COLO829 (cell line): Measurements from ENCODE around the gene GDF2.
A peak's percentile ranks its signal among the peaks of the same experiment; 100 is the strongest.

Source experiments
- DNase-seq: peaks from one replicate; pipeline ENCODE4 v3.0.0; 2012; ENCODE audit warnings: low spot score

Gene GDF2

DNA sequence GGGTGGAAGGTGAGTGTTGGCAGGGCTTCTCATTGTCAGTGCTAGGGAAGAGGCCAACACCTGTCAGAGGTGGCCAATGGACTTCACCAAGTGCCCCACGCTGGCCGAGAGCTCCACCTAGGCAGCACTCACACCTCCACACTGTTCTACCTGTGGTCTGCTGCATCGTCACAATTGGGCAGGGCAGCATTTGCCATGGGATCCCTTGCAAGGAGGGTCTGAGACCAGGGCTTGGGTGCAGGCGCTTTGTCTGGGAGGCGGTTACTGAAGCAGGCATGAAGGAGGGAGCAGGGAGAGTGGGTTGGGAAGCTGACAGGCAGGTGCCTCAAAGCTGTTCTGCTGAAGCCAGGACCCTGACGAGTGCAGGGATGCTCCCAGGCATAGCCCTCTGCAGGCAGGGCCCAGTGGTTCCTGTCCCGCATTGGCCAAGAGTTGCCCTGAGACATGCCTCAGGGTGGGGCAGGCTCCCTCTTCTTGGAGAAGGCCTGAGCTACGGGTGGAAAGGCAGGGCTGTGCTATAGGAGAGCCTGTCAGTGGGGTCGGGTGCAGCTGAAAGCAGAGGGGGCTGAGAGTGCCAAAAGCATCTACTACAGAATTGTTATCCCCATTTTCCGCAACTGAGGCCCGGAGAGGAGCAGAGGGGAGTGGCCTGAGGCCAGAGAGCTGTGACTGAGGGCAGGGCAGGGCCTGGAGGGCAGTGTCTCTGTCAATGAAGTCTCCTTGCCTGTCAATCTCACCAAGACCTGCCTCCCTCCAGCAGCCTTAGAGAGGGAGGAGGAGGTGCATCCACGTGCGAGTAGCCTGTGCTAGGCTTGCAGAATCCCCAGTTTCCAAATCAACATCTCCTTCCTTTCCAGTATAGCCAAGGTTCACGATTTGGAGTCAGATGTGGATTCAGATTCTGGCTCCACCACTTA lies 29.9 kb downstream of the GDF2 start:
- DNase-seq = no peak

DNA sequence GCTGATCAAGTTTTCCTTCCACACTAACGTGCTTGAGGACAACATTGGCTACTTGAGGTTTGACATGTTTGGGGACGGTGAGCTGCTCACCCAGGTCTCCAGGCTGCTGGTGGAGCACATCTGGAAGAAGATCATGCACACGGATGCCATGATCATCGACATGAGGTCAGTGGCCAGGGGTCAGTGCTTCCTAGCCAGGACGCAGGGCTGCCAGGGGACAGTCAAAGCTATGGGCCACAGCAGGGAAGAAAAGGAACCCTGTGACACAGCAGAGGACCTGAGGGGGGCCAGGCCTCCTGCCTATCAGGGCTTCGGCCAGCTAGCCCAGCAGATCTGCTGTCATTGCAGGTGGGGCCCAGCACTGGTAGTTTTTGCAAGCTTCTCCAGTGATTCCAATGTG lies 31.1 kb downstream of the GDF2 start:
- DNase-seq = no peak

DNA sequence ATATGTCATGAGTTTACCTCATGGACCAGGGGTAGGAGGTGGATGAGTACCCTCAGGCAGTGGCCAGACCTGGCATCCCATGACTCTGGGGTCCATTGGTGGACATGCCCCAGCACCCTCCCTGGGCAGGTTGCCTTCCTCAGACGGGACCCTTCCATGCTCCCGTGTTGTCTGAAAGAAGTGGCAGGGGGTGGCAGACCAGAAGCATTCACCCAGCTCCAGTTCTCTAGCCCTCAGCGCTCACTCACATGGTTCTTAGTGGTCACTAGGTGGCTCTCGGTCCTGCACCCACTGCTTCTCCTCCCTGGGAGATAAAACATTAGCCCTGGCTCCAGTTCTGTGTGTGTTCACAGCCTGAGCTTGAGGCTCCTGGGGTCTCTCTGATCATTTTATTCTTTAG lies 31.9 kb downstream of the GDF2 start:
- no peak for DNase-seq

DNA sequence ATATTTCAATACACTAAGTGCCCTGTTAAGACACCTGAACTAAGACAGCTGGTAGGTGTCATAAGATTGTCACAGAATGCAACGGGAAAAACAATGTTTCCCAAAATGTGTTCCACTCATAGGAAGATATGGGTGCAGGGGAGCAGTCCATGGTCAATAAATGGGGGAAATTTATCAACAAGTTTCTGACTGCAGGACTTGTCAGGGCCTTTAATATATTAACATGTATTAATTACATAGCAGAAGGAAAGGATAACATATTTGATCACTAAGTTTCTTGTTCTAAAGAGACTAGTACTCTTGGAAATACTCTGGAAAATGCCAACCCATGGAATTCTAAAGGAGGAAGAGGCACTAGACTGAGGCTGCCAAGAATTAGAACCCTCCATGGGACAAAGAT lies 32.6 kb downstream of the GDF2 start:
- no peak for DNase-seq

DNA sequence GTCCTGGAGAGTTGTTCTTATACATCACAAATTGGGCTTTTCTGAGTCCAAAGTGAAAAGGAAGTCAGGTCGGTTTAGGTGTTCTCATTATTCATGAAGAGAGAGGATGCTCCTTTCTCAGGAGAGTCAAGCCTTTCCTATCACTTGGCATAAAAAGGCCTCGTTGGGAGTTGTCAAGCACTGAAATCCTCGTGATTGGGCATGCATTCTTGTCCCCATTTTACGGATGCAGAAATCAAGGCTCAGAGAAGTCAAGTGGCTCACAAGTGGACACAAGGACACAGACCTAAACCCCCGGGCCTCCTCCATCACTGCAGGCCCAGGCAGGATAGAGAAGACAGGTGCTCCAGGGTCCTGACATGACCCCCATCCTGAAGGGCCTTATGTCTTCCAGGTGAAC lies 34.5 kb downstream of the GDF2 start:
- DNase-seq = no peak

DNA sequence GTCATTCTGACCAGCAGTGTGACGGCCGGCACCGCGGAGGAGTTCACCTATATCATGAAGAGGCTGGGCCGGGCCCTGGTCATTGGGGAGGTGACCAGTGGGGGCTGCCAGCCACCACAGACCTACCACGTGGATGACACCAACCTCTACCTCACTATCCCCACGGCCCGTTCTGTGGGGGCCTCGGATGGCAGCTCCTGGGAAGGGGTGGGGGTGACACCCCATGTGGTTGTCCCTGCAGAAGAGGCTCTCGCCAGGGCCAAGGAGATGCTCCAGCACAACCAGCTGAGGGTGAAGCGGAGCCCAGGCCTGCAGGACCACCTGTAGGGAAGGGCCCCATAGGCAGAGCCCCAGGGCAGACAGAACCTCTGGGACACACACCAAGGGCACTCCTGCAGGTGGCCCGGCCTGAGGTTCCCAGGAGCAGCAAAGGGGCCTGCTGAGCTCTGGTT lies 34.9 kb downstream of the GDF2 start:
- no peak for DNase-seq

DNA sequence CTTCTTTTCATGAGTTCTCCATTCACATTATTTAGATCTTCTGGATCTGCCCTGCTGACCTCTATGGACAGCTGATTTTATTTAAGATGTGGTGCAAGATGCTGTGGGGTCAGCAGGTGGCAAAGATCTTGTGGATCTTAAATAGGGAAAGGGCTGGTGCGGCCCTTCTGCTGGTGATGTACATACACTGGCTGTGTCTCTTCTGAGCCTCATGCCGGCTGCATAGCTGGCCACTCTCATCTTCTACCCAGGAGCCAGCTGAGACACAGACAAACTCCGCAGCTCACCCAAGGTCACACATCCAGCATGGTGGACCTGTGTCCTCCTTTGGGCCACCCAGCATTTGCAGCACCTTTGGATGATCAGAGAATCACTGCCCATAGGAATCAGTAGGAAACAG lies 35.7 kb downstream of the GDF2 start:
- DNase-seq = no peak

DNA sequence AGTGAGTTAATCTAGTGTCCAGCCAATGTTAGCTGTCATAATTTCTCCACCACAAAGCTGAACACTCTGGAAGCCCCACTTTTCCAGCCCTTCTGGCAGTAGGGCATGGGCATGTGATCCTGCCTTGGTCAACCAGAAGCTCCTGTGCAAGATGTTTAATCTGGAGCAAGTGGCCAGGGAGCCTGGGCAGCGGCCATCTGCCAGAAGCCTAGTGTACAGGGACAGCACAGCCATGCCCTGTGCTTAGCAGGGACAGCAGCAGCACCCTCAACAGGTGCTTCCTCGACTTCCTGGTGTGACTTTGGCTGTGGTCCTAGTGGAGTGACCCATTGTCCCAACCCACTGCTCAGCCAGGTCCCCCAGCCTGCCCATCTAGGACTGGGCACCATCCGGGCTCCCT lies 36.2 kb downstream of the GDF2 start:
- no peak for DNase-seq

DNA sequence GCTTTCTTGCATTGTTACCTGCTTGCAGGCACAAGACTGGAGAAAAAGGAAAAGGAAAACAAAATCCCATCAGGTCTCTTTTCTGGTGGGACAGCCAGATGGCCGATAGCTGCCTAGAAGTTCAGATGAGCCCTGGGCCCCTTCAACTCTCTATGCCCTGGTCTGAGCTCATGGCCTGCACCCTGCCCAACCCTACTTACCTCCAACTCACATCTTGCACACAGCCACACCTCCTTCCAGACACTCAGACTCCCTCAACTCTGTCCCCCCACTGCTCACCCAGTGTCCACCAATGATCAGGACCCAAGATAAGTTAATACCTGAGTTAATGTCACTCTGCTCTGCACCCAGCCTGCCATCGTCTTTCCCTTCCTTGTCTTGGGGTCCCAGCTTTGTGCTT lies 36.8 kb downstream of the GDF2 start:
- DNase-seq = no peak

DNA sequence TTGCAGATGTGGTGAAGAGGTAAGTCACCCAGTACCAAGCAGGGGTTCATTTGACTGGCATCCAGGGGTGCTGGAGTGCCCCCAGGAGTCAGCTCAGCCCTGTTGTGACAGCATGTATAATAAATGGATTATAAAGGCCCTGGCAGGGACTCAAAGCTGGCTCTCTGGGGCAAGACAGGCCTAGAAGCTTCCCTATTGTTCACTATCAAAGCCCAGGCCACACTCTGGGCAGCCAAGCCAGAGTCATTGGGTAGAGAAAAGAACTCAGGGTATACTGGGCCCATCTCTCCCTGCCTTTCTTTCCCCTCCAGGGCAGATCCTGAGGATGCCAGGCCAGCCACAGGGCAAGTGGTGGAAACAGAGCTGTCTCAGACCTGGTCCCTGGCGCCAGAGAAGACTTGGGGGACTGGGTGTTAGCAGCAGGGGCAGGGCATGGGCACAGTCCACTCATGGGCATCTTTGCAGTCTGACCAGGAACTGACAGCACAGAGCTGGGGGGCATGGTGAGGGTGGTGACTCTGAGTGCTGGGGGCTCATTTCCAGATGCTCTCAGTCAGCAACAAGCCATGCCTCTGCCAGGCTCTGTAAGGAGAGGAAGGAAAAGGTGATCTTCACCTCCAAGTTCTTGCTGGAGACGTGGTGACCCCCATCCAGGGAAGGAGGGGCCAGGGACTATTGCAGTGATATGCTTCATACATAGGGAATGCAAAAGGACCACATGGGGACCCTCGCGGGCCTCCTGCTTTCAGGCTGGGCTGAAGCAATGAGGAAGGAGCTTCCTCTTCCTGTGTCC lies 37.6 kb downstream of the GDF2 start:
- no peak for DNase-seq

DNA sequence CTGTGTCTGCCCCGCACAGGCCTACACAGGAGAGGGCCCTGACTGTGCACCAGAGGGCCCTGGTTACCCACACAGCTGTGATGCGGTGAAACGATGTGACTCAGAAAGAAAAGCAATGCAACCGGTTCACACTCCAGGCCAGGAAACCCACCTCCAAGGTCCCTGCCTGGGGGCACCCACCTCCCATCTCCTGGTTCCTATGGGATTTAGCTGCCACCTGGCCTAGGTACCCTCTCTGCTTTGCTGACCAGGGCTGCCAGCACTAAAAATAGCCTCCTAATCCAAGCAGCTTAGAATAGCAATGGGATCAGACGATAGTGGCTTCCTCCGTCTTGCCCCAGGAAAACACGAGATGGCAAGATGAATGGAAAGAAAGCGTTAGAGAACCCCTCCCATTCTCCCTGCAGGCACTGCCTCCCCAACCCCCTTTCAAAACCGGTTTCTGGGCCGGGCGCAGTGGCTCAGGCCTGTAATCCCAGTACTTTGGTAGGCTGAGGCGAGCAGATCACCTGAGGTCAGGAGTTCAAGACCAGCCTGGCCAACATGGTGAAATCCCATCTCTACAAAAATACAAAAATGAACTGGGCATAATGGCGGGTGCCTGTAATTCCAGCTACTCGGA lies 38.3 kb downstream of the GDF2 start:
- no peak for DNase-seq

DNA sequence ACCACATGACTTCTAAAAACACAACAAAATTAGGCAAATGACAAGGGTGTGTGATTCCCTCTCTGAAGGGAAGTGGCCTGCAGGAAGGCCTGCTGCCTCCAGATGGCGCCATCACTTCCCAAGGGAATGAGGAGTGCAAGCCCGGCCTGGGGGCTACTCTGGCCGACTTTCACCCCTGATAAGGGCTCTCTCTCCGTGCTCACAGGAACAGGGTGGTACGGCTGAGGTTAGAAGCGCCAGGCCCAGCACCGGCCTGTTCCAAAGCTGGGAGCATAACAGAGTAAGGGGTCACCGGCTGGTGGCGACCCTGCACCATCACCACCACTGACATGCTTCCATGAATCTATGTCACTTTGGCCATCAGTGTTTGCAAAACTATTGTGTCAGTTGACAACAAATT lies 39.0 kb downstream of the GDF2 start:
- DNase-seq = peak; percentile 16

DNA sequence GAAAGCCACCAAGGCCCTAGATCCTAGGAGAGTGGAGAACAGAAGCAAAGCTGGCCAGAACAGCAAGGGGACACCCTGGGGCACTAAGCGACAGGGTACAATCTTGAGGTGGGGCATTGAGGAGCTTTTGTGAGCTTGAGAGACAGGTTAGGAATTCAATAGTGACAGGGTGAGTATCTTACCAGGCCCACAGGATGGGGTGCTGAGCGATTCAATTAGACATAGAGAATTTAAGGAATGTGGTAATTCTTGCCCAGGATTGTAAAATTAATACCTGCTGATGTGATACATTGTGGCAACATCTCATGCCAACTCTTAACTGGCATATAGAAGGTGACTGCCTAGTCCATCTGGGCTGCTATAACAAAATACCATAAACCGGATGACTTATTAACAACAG lies 39.9 kb downstream of the GDF2 start:
- no peak for DNase-seq

DNA sequence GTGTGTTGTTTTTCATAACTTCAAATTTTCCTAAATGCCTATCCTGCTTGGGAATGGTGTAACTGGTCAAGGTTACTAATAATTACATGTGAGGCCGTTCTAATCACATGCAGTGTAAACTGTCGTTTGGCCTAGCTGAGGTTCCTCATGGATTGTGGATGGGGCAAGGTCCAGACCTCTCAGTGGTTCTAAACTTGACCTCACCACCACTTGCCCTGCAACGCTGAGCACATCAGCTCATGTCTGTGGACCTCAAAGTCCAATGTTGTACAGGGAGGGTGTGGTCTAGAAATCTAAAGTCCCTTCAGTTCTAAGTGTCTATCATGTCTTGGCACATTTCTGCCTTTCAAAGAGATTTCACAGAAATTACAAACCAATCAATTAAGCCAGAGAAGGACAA lies 41.5 kb downstream of the GDF2 start:
- no peak for DNase-seq

DNA sequence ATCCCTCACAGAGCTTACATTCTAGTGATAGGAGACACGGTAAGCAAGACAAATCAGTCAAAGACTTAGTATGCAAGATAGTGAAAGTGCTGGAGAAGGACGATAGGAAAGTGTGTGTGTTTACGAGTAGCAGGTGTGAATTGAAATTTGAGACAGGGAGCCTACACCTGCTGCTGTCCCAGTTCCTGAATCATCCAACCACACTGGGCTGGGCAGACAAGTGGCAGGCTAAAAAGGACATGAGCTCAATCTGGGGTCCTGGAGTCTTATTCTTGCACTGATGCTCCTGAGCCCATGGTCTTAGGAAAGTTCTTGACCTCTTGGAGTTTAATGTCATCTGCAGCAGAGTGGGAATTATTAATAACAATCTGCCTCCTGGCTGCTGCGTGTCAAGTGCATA lies 42.1 kb downstream of the GDF2 start:
- DNase-seq = no peak

DNA sequence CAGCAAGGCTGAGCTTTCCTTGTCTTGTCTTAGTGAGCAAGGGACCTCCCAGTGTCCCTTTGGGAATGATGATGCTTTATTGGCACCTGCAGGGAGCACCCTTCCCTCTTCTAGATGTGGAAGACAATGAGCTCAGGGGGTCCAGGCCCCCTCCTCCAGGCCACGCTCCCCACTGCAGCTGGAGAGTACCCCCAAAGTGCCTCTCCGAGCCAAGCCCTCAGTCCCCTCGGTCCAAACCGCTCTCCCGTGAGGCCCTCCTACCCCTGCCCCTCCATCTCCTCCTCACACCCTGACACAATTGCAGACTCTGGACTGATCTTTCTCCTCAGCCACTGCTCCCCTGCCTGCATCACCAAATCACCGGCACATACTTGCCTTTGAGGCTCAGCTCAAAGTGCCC lies 42.7 kb downstream of the GDF2 start:
- no peak for DNase-seq

DNA sequence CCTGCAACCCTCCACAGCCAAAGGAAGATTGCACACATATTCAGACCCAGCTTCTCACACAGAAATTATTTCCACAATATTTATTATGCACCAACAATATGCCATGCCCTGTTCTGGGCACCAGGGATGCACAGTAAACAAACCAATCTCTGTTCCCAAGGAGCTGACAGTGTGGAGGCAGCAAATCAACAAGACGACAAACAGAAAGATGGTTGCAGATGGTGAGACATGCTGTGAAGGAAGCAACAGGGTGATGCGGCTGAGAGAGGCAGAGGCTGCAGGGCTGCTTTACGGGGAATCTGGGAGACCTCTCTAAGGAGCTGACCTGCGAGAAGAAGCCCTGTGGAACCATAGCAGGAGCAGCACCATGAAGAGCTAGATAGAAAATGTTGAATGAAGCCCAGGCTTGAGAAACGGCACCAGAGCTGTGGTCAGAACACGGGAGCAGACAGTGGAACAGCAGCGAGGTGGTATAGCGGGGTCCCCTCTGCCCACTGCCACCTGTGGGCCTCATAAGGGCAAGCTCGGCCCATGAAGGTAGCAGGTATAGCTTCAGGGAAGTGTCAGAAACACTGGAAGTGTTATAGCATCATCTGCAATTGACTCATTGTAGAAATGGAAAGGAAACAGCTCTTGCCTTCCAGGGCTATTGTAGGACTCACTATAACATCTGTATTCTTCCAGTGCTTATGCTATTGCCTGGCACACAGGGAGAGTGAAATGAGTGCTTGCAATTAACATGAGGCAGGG lies 43.4 kb downstream of the GDF2 start:
- DNase-seq = no peak

DNA sequence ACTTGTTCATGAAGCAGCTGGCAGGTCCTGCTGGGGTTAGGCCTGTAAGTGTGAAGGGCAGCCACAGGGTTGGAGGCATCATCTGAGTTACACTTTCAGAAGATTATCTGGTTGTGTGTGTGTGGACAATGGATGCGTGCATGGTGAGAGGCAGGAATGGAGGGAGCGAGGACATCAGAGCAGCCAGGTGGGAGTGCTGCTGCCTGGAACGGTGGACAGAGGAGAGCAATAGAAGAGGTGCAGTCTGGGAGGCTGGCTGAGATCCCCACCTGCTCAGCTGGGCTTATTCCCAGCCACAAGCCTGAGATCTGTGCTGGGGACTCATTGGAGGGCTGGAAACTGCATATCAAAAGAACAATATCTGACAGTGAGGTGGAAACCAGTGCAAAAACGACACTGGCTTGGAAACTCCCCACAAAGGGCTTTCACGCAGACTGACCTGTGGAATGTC lies 44.0 kb downstream of the GDF2 start:
- no peak for DNase-seq

DNA sequence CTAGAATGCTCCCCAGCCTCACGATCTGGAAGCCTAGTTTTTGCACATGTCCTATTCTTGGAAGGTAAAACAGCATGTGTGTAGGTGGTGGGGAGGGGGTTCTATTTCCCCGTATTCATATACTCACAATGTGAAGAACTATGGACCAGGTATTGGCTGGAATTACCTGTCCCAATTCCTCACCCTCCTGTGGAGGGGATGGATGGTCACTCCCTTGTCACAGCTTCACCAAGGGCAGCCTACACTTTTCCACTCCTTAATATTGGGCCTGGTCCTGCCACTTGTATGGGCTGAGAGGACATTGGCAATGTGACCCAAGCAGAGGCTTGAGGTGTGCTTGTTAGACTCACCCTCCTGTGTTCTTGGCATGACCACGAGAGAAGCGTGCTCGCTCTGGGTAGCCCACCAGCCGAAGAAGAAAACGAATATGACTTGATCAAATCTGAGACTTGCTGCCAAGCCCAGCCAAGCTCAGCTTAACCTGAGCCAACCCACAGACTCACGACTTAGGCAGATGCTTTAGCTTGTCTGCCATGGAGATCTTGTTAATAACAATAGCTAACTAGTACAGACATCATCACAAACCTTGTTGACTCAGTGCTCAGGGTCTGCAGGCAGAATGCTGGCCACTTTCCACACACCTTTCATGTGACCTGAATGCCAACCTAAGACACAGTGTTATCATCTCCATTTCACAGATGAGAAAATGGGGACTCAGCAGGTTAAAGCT lies 44.6 kb downstream of the GDF2 start:
- no peak for DNase-seq

DNA sequence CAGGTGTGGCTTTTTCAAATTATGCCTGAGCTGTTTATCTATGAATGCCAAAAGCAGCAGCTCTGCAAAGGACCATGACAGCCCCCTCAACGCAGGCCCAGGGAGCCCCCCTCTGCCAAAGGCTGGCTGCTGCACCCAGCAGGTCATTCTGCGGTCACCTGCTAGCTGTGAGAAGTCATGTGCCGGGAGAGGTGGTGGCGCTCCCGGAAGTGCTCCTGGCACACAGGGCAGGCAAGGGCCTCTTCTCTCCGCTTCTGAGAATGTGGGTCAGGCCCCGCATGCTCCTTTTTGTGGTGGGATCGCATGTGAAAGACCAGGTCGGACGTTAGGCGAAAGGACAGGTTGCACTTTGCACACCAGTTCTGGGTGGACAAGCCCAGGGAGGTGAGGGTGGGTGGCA lies 45.4 kb downstream of the GDF2 start:
- no peak for DNase-seq

DNA sequence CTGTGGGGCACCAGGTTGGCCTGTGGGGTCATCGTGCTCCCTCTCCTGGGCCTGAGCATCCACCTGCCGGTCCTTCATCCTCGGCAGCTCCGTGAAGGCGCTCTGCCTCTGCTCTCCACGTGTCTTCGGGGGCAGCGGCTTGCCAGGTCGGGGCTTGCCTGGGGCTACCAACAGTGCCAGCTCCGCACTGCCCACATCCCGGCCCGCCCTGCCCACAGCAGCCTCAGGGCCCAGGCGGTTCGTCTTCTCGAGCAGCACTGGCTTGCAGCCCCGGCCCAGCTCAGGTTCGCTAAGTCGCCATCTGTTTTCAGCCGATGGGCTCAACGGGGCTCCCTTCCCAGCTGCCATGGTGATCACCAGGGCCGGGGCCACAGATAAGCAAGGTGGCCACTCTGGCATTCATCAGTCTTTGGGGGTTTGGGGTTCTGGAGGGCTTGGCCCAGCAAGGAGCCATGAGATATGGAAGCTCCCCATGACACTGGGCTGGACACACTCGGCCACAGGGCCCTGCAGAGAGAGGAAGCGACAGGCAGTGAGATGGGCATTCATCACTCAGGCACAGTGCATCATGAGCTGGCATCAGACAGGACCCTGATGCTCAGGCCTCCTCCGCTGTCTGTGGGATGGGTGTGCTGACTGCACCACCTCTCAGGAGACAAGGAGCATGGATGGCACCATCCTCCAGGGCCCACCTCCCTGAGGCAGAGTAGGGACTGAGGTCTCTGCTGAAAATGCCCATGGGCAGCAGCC lies 46.4 kb downstream of the GDF2 start:
- DNase-seq = no peak
